Body of pancreas (tissue), 4 donors: ENCODE measurements around the gene ABCC5.

ENCODE experiments used
- POLR2A ChIP-seq, 3 donors: fragments of 450-650 bp; IDR thresholded peaks; one replicate each; pipeline ENCODE4 v1.6.1; 2016; ENCODE audit warnings: antibody characterized with exemption in 3 of 3, mild to moderate bottlenecking in 2 of 3
- TF ChIP-seq, protein P1 (sequence below), 7 experiments: fragments of 450-650 bp in 4 of 7; fragments of 200-600 bp in 3 of 7; sonication (generic) in 3 of 7; IDR thresholded peaks; one replicate each; pipeline ENCODE4 v1.5.1; 2016 to 2019; ENCODE audit warnings: antibody characterized with exemption in 7 of 7

DNA sequence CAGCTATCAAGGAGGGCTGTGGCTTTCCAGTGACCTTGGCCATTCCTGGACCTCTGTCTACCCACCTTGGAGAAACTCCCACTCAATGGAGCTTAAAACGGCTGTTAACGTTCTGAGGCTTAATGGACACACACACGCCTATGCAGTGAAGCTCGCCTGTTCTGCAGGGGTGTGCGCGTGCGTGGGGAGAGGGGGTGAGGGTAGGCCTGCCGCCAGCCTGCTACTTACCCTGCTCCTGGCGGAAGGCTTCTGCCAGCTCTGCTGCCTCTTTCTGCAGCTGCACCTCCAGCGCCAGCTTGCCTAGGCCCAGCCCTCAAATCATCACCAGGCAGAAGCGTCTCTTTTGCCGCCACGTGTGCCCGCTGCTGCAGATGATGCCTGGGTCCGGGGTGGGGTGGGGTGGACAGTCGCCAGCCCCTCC is 109.8 kb downstream of the ABCC5 start:
- TF ChIP-seq, protein P1, sequence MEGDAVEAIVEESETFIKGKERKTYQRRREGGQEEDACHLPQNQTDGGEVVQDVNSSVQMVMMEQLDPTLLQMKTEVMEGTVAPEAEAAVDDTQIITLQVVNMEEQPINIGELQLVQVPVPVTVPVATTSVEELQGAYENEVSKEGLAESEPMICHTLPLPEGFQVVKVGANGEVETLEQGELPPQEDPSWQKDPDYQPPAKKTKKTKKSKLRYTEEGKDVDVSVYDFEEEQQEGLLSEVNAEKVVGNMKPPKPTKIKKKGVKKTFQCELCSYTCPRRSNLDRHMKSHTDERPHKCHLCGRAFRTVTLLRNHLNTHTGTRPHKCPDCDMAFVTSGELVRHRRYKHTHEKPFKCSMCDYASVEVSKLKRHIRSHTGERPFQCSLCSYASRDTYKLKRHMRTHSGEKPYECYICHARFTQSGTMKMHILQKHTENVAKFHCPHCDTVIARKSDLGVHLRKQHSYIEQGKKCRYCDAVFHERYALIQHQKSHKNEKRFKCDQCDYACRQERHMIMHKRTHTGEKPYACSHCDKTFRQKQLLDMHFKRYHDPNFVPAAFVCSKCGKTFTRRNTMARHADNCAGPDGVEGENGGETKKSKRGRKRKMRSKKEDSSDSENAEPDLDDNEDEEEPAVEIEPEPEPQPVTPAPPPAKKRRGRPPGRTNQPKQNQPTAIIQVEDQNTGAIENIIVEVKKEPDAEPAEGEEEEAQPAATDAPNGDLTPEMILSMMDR (IDR thresholded peaks at IDR 0.05): no peak
- TF ChIP-seq POLR2A (IDR thresholded peaks at IDR 0.05): no peak
